ENCODE results near the gene FHAD1.

DNA sequence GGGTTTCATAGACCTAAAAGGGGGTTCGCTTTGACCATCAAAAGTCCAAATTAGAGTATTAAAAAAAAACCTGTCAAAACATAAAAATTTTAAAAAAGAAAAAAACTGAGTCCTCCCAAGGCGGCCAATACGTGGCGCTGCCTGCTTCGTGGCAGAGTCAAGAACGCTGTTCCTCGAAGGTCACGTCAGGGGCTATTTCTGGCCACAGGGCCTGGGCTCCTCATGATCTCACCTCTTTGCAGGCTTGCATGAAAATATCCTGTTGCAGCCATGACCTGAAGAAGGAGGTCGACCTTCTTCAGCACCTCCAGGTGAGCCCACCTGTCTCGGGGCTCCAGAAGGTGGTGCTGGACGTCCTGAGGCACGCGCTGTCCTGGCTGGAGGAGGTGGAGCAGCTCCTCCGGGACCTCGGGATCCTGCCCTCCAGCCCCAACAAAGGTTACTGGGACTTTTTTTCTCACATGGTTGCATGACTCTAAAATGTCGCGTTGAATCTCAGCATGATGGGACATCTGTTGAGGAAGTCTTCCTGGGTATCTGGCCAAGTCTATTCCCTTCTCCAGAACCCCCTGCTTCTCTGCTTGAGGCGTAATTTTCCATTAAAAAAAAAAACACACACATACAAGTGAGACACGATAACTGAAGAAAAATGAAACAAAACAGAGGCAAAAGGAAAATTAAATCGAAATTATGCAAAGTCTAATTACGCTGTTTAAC is 82.2 kb downstream of the FHAD1 start:
- TF ChIP-seq CTCF (IDR thresholded peaks at IDR 0.05), result no peak
- TF ChIP-seq, protein P1, sequence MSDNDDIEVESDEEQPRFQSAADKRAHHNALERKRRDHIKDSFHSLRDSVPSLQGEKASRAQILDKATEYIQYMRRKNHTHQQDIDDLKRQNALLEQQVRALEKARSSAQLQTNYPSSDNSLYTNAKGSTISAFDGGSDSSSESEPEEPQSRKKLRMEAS (IDR thresholded peaks at IDR 0.05; ENCODE audit: low read depth), result no peak
- TF ChIP-seq REST (IDR thresholded peaks at IDR 0.05; ENCODE audit: low read depth, low read length), result no peak
- TF ChIP-seq EZH2phosphoT487 (IDR thresholded peaks at IDR 0.05; ENCODE audit: borderline replicate concordance, low read depth), result no peak
- TF ChIP-seq NRF1 (IDR thresholded peaks at IDR 0.05; ENCODE audit: low read depth, low read length), result no peak

Measured in SK-N-SH (cell line).